Bronchial epithelial cell (primary cell): Measurements from ENCODE around the gene PKP2. TPM values are rescaled to one million over a fixed set of nuclear protein-coding genes. Genes with fewer than 3 reads are reported as not detected.

Experiments
- DNase-seq: peaks from one replicate; pipeline ENCODE4 v3.0.0-alpha.2; 2010; ENCODE audit warnings: low read depth
- FAIRE-seq: peaks from 2 replicates; lab custom pipeline; 2011; peaks lifted over from hg19 to GRCh38; lab: Jason Lieb, UNC
- H3K27me3 ChIP-seq: 2 replicates; pipeline ENCODE4 v1.5.1; 2011; ENCODE audit warnings: low read length; ENCODE audit not compliant: control insufficient read depth, insufficient read depth
- H3K36me3 ChIP-seq: 2 replicates; pipeline ENCODE4 v1.5.1; 2011; ENCODE audit warnings: low read length; ENCODE audit not compliant: control insufficient read depth, insufficient read depth
- H3K4me3 ChIP-seq: 2 replicates; pipeline ENCODE4 v1.5.1; 2011; ENCODE audit warnings: mild to moderate bottlenecking, low read depth, low read length, control low read depth
- total RNA-seq: library from RNA; depleted of rRNA; stranded (reverse); fragments of >200 nt; gene quantifications from 2 replicates; pipeline ENCODE4 v1.2.1, GENCODE V29; 2014
- TF ChIP-seq, protein P1 (sequence below): IDR thresholded peaks from 2 replicates; pipeline ENCODE4 v1.5.1; 2011; ENCODE audit warnings: mild to moderate bottlenecking, moderate library complexity, low read length, control low read depth, inconsistent platforms; ENCODE audit not compliant: insufficient read depth, severe bottlenecking

PKP2 gene
- total RNA-seq, 1 donor from 2014 or later = 74.5 TPM

DNA sequence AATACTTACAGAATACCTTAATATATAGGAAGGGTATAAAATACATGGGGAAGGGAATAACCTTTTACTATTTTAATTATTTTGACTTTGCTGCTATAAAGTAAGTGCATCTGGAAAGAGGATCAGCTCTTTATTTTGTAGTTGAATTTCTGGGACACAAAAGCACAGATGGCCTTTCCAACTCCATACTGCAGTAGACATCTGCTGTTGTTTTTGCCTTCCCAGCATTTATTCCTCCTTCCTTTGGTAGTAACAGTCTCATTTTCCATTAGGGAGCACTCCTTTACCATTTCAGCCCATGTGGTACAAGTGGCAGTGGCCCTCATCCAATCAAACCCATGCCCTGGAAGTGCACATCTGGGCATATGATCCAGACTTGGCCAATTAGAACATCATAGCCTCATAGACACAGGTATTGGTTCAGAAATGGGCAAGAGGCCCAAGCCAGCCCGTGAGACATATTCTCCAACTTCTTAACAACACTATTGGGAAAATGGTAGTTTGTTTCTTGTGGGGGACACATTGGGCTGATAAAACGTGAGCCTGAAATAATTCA, 76.1 kb downstream of the PKP2 start:
- FAIRE-seq (no peak), DNase-seq (no peak)
- TF ChIP-seq, protein P1, sequence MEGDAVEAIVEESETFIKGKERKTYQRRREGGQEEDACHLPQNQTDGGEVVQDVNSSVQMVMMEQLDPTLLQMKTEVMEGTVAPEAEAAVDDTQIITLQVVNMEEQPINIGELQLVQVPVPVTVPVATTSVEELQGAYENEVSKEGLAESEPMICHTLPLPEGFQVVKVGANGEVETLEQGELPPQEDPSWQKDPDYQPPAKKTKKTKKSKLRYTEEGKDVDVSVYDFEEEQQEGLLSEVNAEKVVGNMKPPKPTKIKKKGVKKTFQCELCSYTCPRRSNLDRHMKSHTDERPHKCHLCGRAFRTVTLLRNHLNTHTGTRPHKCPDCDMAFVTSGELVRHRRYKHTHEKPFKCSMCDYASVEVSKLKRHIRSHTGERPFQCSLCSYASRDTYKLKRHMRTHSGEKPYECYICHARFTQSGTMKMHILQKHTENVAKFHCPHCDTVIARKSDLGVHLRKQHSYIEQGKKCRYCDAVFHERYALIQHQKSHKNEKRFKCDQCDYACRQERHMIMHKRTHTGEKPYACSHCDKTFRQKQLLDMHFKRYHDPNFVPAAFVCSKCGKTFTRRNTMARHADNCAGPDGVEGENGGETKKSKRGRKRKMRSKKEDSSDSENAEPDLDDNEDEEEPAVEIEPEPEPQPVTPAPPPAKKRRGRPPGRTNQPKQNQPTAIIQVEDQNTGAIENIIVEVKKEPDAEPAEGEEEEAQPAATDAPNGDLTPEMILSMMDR = no peak
- no peaks in the 10 kb centered on the region for H3K27me3 ChIP-seq
- H3K36me3 ChIP-seq = peaks cover 8% of the 10 kb centered on the region
- no peak overlapping the region for H3K4me3 ChIP-seq

DNA sequence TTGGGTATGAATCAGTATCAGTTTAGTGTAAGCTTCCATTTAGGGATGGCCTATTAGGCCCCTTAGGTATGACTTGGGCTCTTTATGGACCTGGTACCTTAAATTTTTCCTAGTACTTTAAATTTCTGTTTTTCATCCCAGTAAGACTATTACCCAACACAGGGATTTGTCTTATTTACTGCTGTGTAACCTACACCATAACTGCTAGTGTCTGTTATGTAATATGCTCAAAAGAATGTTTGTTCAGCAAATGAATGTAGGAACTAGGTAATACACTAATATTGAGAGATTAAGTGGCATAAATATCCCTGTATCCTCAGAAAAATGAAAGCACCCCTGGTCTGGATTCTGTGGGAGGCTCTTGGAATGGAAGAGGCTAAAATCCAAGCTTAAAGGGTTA, 77.2 kb downstream of the PKP2 start:
- Histone ChIP-seq H3K36me3 (peaks cover 8% of the 10 kb centered on the region), H3K4me3 (no peak overlapping the region), H3K27me3 (no peaks in the 10 kb centered on the region)
- no peak for FAIRE-seq
- TF ChIP-seq, protein P1 = no peak
- DNase-seq = no peak

DNA sequence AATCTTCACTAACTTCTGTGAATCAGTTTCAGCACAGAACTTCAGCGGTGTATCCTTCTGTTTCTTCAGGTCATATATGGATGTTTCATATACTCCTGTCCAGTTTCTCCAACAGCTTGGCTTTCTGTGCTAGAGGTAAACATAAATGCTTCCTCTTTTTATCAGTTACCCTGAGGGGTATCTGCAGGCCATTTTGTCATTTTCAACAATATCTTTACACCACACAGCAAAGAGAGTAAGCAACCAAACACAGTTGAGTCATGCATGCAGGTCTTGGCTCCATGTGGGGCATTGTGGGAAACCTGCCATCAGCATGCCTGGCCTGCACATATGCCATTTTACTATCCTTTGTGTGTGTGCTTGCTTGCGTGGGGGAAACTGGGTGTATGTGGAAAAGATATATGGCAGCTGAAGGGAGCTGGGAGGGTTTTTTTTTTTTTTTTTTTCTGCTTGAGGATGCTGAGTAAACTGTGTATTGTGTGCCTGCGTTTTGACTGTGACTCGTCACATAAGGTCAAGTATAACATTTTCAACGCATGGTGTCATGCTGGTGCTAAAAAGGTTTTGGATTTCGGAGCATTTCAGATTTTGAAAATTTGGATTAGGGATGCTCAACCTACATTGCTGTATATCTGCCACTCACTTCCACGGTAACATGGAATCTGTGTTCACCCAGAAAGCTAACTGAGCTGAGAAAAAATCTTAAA, 84.7 kb downstream of the PKP2 start:
- peak; percentile 33 for DNase-seq
- H3K27me3 ChIP-seq = no peaks in the 10 kb centered on the region
- H3K4me3 ChIP-seq = no peak overlapping the region
- TF ChIP-seq, protein P1 = no peak
- peaks cover 2% of the 10 kb centered on the region for H3K36me3 ChIP-seq
- no peak for FAIRE-seq

DNA sequence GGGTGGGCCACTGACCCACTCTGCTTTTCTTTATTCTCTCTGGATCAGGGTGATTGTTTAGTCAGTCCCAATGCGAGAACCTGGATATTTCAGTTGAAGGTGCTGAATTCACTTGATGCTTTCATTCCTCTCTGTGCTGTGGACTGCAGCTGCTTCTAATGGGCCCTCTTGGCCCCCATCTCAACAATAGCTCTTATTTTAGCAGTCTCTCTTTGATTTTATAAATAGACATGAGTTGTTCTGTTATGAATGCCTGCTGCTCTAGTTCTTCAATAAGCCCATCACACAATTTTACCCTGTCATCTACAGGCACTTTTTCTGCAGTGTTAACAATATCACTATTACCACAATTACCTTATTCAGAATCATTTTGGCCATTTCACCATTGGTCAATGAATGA, 86.7 kb downstream of the PKP2 start:
- H3K27me3 ChIP-seq = no peaks in the 10 kb centered on the region
- no peak for FAIRE-seq
- no peak overlapping the region for H3K4me3 ChIP-seq
- TF ChIP-seq, protein P1 = no peak
- DNase-seq = no peak
- peaks cover 2% of the 10 kb centered on the region for H3K36me3 ChIP-seq

DNA sequence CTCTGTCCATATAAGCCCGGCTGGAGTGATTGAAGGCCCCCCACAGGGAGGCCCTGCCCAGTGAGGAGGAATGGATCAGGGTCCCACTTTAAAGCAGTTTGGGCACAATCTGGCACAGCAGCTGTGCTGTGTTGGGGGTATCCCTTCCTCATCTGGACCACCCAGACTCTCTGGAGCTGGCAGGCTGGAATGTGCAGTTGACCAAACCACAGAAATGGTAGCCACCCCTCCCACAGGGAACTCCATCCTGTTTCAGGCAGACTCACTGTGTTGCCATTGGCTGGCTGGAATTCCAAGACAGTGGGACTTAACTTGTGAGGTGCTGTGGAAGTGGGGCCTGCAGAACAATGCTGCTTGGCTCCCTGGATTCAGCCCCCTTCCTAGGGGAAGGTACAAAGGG, 87.4 kb downstream of the PKP2 start:
- TF ChIP-seq, protein P1 = no peak
- H3K36me3 ChIP-seq = peaks cover 2% of the 10 kb centered on the region
- H3K27me3 ChIP-seq = no peaks in the 10 kb centered on the region
- no peak overlapping the region for H3K4me3 ChIP-seq
- no peak for DNase-seq
- no peak for FAIRE-seq
